Muscle of leg (tissue), 11 donors: ENCODE data around the gene KLF3. TPM values are rescaled to one million over a fixed set of nuclear protein-coding genes. Genes with fewer than 3 reads are reported as not detected.
"Not testable (repeated sequence)": the region's sequence is repeated elsewhere in the genome, so short reads cannot be mapped to it uniquely, and the experiment has no call there.

Source experiments
- DNase-seq: peaks from one replicate; pipeline ENCODE4 v3.0.0; 2013
- H3K27ac ChIP-seq: one replicate; pipeline ENCODE4 v1.5.1; 2013; ENCODE audit warnings: mild to moderate bottlenecking, low read length, control low read depth
- H3K27me3 ChIP-seq: one replicate; pipeline ENCODE4 v1.6.1; 2013; ENCODE audit warnings: low read length; ENCODE audit not compliant: control insufficient read depth, insufficient read depth
- H3K36me3 ChIP-seq: one replicate; pipeline ENCODE4 v1.6.1; 2013; ENCODE audit warnings: low read length; ENCODE audit not compliant: control insufficient read depth, insufficient read depth
- H3K4me1 ChIP-seq: one replicate; pipeline ENCODE4 v1.6.1; 2013; ENCODE audit warnings: low read length; ENCODE audit not compliant: control insufficient read depth, insufficient read depth
- H3K4me3 ChIP-seq: one replicate; pipeline ENCODE4 v1.5.1; 2013; ENCODE audit warnings: low read length, control low read depth
- H3K9me3 ChIP-seq: replicated peaks from 2 replicates; pipeline ENCODE4 v1.6.1; 2013; ENCODE audit warnings: low read depth, low read length; ENCODE audit not compliant: control insufficient read depth
- whole genome bisulfite sequencing: methylation state at CpG from one replicate; pipeline ENCODE4 v1.1.5; 2013; ENCODE audit warnings: missing lambda C conversion rate; ENCODE audit not compliant: insufficient coverage; 5-methylcytosine and 5-hydroxymethylcytosine counted together
- polyA plus RNA-seq, 8 donors: library from polyadenylated mRNA; unstranded; fragments of 120-200 nt; gene quantifications; one replicate each; pipeline versions ENCODE4 v1.2.1 to v1.2.3, GENCODE V29; 2013; ENCODE audit warnings: inconsistent platforms in 1 of 8, low replicate concordance in 1 of 8; ENCODE audit not compliant: insufficient read length in 8 of 8, insufficient read depth in 1 of 8
- total RNA-seq: library from RNA; stranded (reverse); fragments of 120-200 nt; gene quantifications from one replicate; pipeline ENCODE4 v1.2.4, GENCODE V29; 2013

Gene KLF3
- total and polyA plus RNA-seq, 9 donors = 18.5 to 43.2 (median 32.4) TPM

DNA sequence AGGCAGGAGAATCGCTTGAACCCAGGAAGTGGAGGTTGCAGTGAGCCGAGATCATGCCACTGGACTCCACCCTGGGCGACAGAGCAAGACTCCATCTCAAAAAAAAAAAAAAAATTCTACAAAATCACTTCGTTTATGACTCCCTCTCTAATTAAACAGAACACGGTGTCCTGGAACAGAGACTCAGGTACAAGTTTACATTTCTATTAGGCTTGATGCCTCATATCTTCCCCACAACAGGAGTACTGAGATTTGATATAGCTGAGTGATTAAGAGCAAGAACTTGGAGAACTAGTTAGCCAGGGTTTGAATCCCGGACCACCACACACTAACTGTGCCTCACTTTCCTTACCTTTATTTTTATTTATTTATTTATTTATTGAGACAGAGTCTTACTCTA is 42.2 kb upstream of the KLF3 start:
- Histone ChIP-seq H3K4me3 (no peak overlapping the region), H3K4me1 (no peaks in the 10 kb centered on the region), H3K9me3 (no peaks in the 10 kb centered on the region), H3K27me3 (no peaks in the 10 kb centered on the region), H3K27ac (no peak overlapping the region), H3K36me3 (no peaks in the 10 kb centered on the region)
- WGBS = 89% methylated on average over 3 of the region's 6 CpGs
- DNase-seq = no peak

DNA sequence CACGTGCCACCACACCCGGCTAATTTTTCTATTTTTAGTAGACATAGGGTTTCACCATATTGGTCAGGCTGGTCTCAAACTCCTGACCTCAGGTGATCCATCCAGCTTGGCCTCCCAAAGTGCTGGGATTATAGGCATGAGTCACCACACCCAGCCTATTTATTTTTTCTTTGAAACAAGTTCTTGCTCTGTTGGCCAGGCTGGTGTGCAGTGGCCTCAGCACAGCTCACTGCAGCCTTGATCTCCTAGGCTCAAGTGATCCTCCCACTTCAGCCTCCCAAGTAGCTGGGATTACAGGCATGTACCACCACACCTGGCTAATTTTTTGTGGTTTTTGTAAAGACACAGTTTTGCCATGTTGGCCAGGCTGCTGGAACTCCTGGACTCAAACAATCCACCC is 41.7 kb upstream of the KLF3 start:
- DNase-seq, H3K4me3 ChIP-seq, H3K9me3 ChIP-seq, H3K4me1 ChIP-seq, H3K27me3 ChIP-seq, H3K36me3 ChIP-seq, H3K27ac ChIP-seq: not testable (repeated sequence)
- no CpG with 5 or more reads among the region's 2 CpGs for WGBS

DNA sequence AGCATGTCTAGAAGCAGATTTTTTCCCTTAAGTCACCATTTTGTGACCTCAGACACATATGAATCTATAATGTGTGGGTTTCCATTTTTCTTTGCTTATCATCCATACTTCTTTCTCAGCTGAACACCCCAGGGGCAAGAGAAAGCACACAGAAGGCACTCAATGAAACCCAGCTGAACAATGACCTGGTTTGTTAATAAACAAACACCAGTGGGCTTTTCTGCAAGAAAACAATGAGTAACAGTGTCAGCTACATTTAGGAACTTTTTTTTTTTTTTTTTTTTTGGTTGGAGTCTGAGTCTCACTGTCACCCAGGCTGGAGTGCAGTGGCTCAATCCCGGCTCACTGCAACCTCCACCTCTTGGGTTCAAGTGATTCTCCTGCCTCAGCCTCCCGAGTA is 40.7 kb upstream of the KLF3 start:
- H3K27me3 ChIP-seq = no peaks in the 10 kb centered on the region
- H3K4me3 ChIP-seq = no peak overlapping the region
- no peaks in the 10 kb centered on the region for H3K9me3 ChIP-seq
- DNase-seq = no peak
- no peak overlapping the region for H3K27ac ChIP-seq
- WGBS = 100% methylated on average over 1 of the region's 2 CpGs
- no peaks in the 10 kb centered on the region for H3K36me3 ChIP-seq
- no peaks in the 10 kb centered on the region for H3K4me1 ChIP-seq

DNA sequence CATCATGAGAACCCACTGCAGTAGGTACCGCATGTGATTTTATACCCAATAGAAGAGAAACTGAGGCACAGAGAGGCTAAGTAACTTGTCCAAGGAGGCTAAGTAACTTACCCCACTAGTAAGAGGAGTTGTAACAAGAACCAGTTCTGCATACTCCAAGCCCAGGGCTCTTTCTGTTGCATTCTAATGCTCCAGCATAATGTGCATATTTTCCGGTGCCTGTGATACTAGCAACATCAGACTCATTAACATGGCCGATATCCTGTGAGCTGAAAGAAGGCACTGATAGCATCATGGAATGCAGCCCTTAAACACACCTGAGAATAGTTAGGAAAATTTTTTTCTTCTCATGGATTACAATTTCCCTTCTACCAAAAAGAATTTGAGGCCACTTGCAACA is 39.7 kb upstream of the KLF3 start:
- no peak for DNase-seq
- no peak overlapping the region for H3K27ac ChIP-seq
- no peaks in the 10 kb centered on the region for H3K4me1 ChIP-seq
- 83% methylated on average over 1 of the region's 3 CpGs for WGBS
- H3K9me3 ChIP-seq = no peaks in the 10 kb centered on the region
- no peak overlapping the region for H3K4me3 ChIP-seq
- H3K36me3 ChIP-seq = no peaks in the 10 kb centered on the region
- no peaks in the 10 kb centered on the region for H3K27me3 ChIP-seq

DNA sequence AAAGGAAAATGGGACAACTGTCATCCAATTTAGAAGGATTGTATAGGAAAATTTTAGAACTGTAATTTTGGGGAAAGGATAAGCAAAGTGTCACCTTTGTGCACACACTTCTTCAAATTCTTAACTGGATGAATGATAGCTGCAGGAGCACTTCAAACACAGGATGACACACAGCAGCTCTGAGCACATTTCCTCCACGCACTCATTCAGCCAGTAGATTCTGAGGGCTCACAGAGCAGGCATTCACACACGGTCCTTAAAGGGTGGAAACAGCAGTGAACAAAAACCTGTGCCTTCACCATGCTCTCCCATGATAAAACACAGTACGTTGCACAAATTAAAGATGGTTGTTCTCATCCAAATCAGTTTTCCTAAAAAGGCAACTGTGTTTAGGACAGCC is 38.5 kb upstream of the KLF3 start:
- H3K4me1 ChIP-seq = no peaks in the 10 kb centered on the region
- no peaks in the 10 kb centered on the region for H3K27me3 ChIP-seq
- H3K4me3 ChIP-seq = no peak overlapping the region
- H3K9me3 ChIP-seq = no peaks in the 10 kb centered on the region
- no peaks in the 10 kb centered on the region for H3K36me3 ChIP-seq
- WGBS = 50% methylated on average over 3 of the region's 3 CpGs
- DNase-seq = no peak
- H3K27ac ChIP-seq = no peak overlapping the region

DNA sequence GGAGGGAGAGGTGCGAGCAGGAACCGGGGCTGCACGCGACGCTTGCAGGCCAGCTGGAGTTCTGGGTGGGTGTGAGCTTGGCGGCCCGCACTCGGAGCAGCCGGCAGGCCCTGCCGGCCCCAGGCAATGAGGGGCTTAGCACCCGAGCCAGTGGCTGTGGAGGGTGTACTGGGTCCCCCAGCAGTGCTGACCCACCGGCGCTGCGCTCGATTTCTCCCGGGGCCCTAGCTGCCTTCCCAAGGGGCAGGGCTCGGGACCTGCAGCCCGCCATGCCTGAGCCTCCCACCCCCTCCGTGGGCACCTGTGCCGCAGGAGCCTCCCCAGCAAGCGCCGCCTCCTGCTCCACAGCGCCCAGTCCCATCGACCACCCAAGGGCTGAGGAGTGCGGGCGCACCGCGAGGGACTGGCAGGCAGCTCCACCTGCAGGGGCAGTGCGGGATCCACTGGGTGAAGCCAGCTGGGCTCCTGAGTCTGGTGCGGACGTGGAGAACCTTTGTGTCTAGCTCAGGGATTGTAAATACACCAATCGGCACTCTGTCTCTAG is 37.0 kb upstream of the KLF3 start:
- H3K4me3 ChIP-seq, H3K36me3 ChIP-seq, H3K4me1 ChIP-seq, H3K27me3 ChIP-seq, H3K27ac ChIP-seq, H3K9me3 ChIP-seq, DNase-seq: not testable (repeated sequence)
- WGBS = 94% methylated on average over 29 of the region's 32 CpGs

DNA sequence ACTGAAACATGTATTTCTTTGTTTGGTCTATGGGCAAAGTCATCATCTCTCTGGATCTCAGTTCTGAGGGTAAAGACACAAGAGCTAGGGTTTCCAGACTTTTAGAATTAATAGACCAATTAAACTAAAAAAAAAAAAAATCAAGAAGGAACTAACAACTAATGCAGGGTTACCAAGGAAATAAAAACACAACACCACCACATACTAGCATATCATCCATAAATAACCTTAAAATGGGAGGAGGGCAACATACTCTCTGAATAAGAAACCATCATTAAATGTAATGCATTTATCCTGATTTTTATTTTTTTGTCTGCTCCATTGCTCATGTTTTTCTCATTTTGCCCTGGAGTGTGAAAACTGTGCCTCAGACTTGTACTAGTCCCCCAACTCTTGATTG is 33.5 kb upstream of the KLF3 start:
- Histone ChIP-seq H3K27me3 (no peaks in the 10 kb centered on the region), H3K4me1 (peaks cover 3% of the 10 kb centered on the region), H3K36me3 (no peaks in the 10 kb centered on the region), H3K4me3 (no peak overlapping the region), H3K9me3 (no peaks in the 10 kb centered on the region), H3K27ac (no peak overlapping the region)
- no peak for DNase-seq

DNA sequence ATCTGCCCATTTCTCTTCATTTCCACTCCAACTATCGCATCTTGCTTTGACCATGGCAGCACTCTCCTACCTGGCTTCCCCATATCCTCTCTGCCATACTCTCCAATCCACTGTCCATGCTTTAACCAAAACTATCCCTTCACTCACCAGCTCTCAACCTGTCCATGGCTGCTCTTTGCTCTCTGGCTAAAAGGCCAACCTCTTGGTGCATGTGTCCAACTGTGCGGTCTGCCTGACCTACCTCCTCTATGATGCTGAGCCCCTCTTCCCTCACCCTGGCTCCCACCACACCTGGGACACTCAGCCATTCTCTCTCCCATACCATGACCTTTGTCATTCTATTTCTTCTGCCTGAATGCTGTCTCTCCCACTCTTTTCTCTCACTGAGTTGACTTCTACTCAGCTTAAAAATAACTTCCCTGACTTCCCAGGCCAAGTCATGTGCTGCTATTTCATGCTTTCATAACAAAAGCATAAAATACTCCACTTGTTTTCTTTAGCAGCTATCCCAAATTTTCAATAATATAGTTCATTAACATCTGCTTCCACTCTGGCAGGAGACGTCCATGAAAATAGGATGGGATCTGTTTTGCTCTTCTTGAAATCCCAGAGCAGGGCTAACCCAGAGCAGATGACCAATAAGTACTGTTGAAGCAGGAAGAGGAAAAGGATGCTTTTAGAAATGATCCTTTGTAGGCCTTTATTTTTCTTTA is 29.8 kb upstream of the KLF3 start:
- Histone ChIP-seq H3K27ac (peak overlapping the region; percentile 53), H3K4me1 (peaks cover 3% of the 10 kb centered on the region), H3K4me3 (no peak overlapping the region), H3K27me3 (no peaks in the 10 kb centered on the region), H3K9me3 (no peaks in the 10 kb centered on the region), H3K36me3 (no peaks in the 10 kb centered on the region)
- 97% methylated on average over 2 of the region's 3 CpGs for WGBS
- DNase-seq = peak; percentile 82

DNA sequence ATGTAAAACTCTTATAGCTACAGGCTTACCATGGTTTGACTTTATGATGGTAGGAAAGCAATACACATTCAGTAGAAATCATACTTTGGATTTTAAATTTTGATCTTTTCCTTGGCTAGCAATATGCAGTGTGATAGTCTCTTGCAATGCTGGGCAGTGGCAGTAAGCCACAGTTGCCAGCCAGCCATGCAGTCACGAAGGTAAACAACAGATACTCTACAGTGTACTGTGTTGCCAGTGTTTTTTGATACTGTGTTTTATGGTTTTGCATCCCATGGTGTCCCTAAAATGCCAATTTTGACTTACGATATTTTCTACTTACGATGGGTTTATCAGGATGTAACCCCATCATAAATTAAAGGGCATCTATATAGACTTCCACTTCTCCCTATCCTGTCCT is 24.8 kb upstream of the KLF3 start:
- Histone ChIP-seq H3K4me1 (no peaks in the 10 kb centered on the region), H3K27me3 (no peaks in the 10 kb centered on the region), H3K9me3 (no peaks in the 10 kb centered on the region), H3K4me3 (no peak overlapping the region), H3K36me3 (no peaks in the 10 kb centered on the region), H3K27ac (no peak overlapping the region)
- WGBS = no CpG with 5 or more reads among the region's 3 CpGs
- no peak for DNase-seq

DNA sequence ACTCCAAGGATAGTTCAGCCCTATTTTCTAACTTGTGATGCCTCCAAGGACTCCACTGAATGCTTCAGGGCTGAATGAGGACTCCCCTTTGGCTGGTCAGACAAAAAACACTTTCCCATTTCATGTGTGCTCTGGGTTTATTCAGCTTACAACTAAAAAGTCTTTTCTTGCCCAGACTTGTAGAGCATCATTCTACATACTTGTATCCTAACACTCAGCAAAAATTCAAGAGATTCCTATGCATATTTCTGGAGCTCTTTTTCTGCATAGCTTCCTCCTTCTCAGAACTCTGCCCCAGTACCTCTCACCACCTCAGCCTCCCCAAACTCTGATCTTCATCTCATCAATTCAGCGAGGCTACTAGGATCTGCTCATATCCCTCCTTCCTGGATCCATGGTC is 22.2 kb upstream of the KLF3 start:
- WGBS = 78% methylated on average over 1 of the region's 1 CpG
- Histone ChIP-seq H3K36me3 (no peaks in the 10 kb centered on the region), H3K27ac (no peak overlapping the region), H3K4me3 (no peak overlapping the region), H3K4me1 (no peaks in the 10 kb centered on the region), H3K27me3 (no peaks in the 10 kb centered on the region), H3K9me3 (no peaks in the 10 kb centered on the region)
- DNase-seq = no peak

DNA sequence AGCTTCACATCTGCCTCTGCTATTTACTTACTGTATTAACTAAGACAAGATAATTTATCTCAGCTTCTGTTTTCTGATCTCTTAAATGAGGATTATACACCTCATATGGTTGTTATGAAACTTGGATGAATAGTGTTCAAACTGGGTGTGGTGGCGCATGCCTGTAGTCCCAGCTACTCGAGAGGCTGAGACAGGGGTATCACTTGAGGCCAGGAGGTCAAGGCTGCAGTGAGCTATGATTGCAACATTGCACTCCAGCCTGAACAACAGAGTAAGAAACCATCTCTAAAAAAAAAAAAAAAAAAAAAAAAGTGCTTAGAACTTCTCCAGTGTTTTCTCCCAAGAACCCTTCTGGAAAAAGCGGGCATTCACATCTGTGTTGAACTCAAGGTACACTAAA is 19.8 kb upstream of the KLF3 start:
- Histone ChIP-seq H3K36me3 (no peaks in the 10 kb centered on the region), H3K27ac (no peak overlapping the region), H3K4me3 (no peak overlapping the region), H3K9me3 (no peaks in the 10 kb centered on the region), H3K27me3 (no peaks in the 10 kb centered on the region), H3K4me1 (no peaks in the 10 kb centered on the region)
- DNase-seq = no peak
- no CpG with 5 or more reads among the region's 3 CpGs for WGBS
